PC-9 (cell line): ENCODE results near the gene YAF2. TPM values are rescaled to one million over a fixed set of nuclear protein-coding genes. Genes with fewer than 3 reads are reported as not detected.

ENCODE experiments used
- BruUV-seq: library from RNA; stranded (reverse); fragments of 400-500 nt; replicated peaks from 2 replicates; lab custom pipeline; 2021; lab: Mats Ljungman, UMichigan
- CTCF ChIA-PET: fragments of 300-600 bp; sonication (Branson Sonifier 250); formaldehyde crosslinking; loops from one replicate; lab custom pipeline; 2022; ENCODE audit warnings: antibody characterized with exemption; lab: Charles Lee
- POLR2A ChIA-PET: fragments of 300-600 bp; sonication (Branson Sonifier 250); formaldehyde crosslinking; loops from one replicate; lab custom pipeline; 2022; ENCODE audit warnings: antibody characterized with exemption; ENCODE audit not compliant: unreplicated experiment; lab: Charles Lee
- DNase-seq, 2 experiments: peaks; one replicate each; pipeline versions ENCODE4 v3.0.0 to v3.0.0-alpha.2; 2015 to 2022; ENCODE audit warnings: mixed read lengths in 1 of 2
- H2AFZ ChIP-seq: fragments of 200-600 bp; sonication (generic); 2 replicates; pipeline ENCODE4 v1.8.1; 2017; ENCODE audit warnings: antibody characterized with exemption
- H3F3A ChIP-seq: fragments of 200-600 bp; sonication (generic); 2 replicates; pipeline ENCODE4 v1.8.1; 2017; ENCODE audit warnings: antibody characterized with exemption, mild to moderate bottlenecking, low read depth; ENCODE audit not compliant: insufficient read depth
- H3K27ac ChIP-seq: fragments of 200-600 bp; sonication (generic); 2 replicates; pipeline ENCODE4 v1.6.1; 2016; ENCODE audit warnings: mixed run types
- H3K27me3 ChIP-seq: fragments of 200-600 bp; sonication (generic); 2 replicates; pipeline ENCODE4 v1.6.1; 2016; ENCODE audit warnings: low read depth, mixed run types; ENCODE audit not compliant: insufficient read depth
- H3K36me3 ChIP-seq: fragments of 200-600 bp; sonication (generic); 2 replicates; pipeline ENCODE4 v1.6.1; 2016; ENCODE audit warnings: low read depth, mixed run types
- H3K4me1 ChIP-seq: fragments of 200-600 bp; sonication (generic); replicated peaks from 2 replicates; pipeline ENCODE4 v1.6.1; 2016; ENCODE audit warnings: mixed run types; ENCODE audit not compliant: insufficient read depth
- H3K4me2 ChIP-seq: fragments of 200-600 bp; sonication (generic); 2 replicates; pipeline ENCODE4 v1.6.1; 2017; ENCODE audit warnings: mixed run types
- H3K4me3 ChIP-seq: fragments of 200-600 bp; sonication (generic); 2 replicates; pipeline ENCODE4 v1.6.1; 2016; ENCODE audit warnings: mixed run types
- H3K79me2 ChIP-seq: fragments of 200-600 bp; sonication (generic); 2 replicates; pipeline ENCODE4 v1.6.1; 2017; ENCODE audit warnings: low read depth, mixed run types
- H3K9me2 ChIP-seq: fragments of 200-600 bp; sonication (generic); 2 replicates; pipeline ENCODE4 v1.8.1; 2017; ENCODE audit warnings: mild to moderate bottlenecking; ENCODE audit not compliant: insufficient read depth
- H3K9me3 ChIP-seq: fragments of 200-600 bp; sonication (generic); 2 replicates; pipeline ENCODE4 v1.8.1; 2016; ENCODE audit warnings: low read depth; ENCODE audit not compliant: insufficient read depth
- H4K20me1 ChIP-seq: fragments of 200-600 bp; sonication (generic); 2 replicates; pipeline ENCODE4 v1.8.1; 2017; ENCODE audit not compliant: insufficient read depth
- CTCF ChIP-seq: fragments of 200-600 bp; sonication (generic); conservative IDR thresholded peaks from 2 replicates; pipeline ENCODE4 v1.6.1; 2017; ENCODE audit warnings: mixed run types, antibody characterized with exemption, mild to moderate bottlenecking, moderate library complexity
- EZH2 ChIP-seq: fragments of 200-600 bp; sonication (generic); IDR thresholded peaks from 2 replicates; pipeline ENCODE4 v1.8.0; 2017; ENCODE audit warnings: antibody characterized with exemption, low read depth
- intact Hi-C: fragments of 100-400 bp; cut with micrococcal nuclease; formaldehyde crosslinking; loops from one replicate; pipeline ENCODE4 v1.10.0; 2022; ENCODE audit not compliant: unreplicated experiment
- total RNA-seq: library from RNA; stranded (reverse); gene quantifications from 2 replicates; pipeline ENCODE4 v1.2.3, GENCODE V29; 2021

Gene YAF2
- total RNA-seq, 1 experiment from 2014 or later: 11.6 TPM

GRCh38 chr12:42282294-42282693 is 44.2 kb upstream of the YAF2 start:
- ChIA-PET POLR2A (no interaction called here), CTCF (interaction anchor here (0.6 kb wide), 1 partner anchor 12 kb away, joined by 5 read pairs; no protein-coding TSS in a partner anchor)
- H3K9me3 ChIP-seq: no peaks in the 10 kb centered on the region
- no peaks in the 10 kb centered on the region for H3K9me2 ChIP-seq
- H3K4me1 ChIP-seq: no peaks in the 10 kb centered on the region
- DNase-seq: no peak
- TF ChIP-seq EZH2 (no peak), CTCF (no peak)
- no TSS peak for BruUV-seq
- intact Hi-C loops: no loop called here
- no peaks in the 10 kb centered on the region for H3F3A ChIP-seq
- no peak overlapping the region for H3K4me3 ChIP-seq
- no peaks in the 10 kb centered on the region for H3K27me3 ChIP-seq
- H4K20me1 ChIP-seq: no peaks in the 10 kb centered on the region
- no peak overlapping the region for H3K4me2 ChIP-seq
- H3K27ac ChIP-seq: no peak overlapping the region
- no peaks in the 10 kb centered on the region for H3K79me2 ChIP-seq
- no peaks in the 10 kb centered on the region for H3K36me3 ChIP-seq
- H2AFZ ChIP-seq: no peak overlapping the region

DNA sequence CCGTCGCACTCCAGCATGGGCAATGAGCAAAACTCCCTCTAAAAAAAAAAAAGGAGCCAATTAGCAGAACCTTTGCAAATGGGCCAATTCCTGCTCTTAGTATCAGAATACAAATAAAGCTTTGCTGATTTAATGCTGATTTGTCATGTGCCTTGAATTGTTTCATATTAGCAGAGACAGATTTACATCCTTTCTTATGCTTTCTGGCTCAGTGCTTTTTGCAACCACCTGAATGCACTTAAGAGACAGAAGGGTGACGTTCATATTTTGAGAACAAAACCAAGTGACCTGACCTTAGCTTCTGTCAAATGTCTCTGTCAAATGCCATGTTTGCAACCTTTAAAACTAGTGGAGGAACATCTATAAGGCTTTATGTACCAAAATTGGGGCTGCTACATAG is 43.8 kb upstream of the YAF2 start:
- H3K9me3 ChIP-seq: no peaks in the 10 kb centered on the region
- no peak overlapping the region for H3K4me2 ChIP-seq
- no peaks in the 10 kb centered on the region for H3F3A ChIP-seq
- no peaks in the 10 kb centered on the region for H3K79me2 ChIP-seq
- no peak overlapping the region for H3K4me3 ChIP-seq
- intact Hi-C loops: no loop called here
- no peaks in the 10 kb centered on the region for H3K4me1 ChIP-seq
- no TSS peak for BruUV-seq
- H4K20me1 ChIP-seq: no peaks in the 10 kb centered on the region
- no peak overlapping the region for H3K27ac ChIP-seq
- ChIA-PET POLR2A (no interaction called here), CTCF (interaction anchor here (0.6 kb wide), 1 partner anchor 13 kb away, joined by 5 read pairs; no protein-coding TSS in a partner anchor)
- H2AFZ ChIP-seq: no peak overlapping the region
- no peaks in the 10 kb centered on the region for H3K9me2 ChIP-seq
- DNase-seq: no peak
- TF ChIP-seq CTCF: no peak
- TF ChIP-seq EZH2: no peak
- H3K36me3 ChIP-seq: no peaks in the 10 kb centered on the region
- no peaks in the 10 kb centered on the region for H3K27me3 ChIP-seq

DNA sequence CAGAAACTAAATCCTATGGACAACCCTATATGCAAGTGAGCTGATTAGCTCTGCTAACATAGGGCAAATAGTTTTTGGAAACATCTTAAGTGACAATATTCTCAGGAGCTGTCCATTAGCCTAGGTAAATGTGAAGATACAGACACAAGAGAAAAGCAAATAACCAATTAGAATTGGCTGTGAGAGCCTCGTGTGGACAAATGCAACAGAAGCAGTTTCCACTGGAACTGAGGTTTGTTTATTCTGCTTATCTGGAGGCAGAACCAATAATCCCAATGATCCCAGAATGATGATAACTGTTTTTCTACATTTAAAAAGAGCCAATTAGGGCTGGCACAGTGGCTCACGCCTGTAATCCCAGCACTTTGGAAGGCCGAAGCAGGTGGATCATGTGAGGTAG is 43.2 kb upstream of the YAF2 start:
- Histone ChIP-seq H3K27me3 (no peaks in the 10 kb centered on the region), H3K9me3 (no peaks in the 10 kb centered on the region), H3F3A (no peaks in the 10 kb centered on the region), H2AFZ (no peak overlapping the region), H3K4me1 (no peaks in the 10 kb centered on the region), H3K79me2 (no peaks in the 10 kb centered on the region), H3K36me3 (no peaks in the 10 kb centered on the region), H3K4me2 (no peak overlapping the region), H3K9me2 (no peaks in the 10 kb centered on the region), H4K20me1 (no peaks in the 10 kb centered on the region), H3K27ac (no peak overlapping the region), H3K4me3 (no peak overlapping the region)
- no TSS peak for BruUV-seq
- CTCF ChIA-PET: no interaction called here
- DNase-seq: no peak
- TF ChIP-seq CTCF (no peak), EZH2 (no peak)
- intact Hi-C loops: no loop called here
- POLR2A ChIA-PET: no interaction called here
